HepG2 (cell line): ENCODE results near the gene PASK. TPM values are rescaled to one million over a fixed set of nuclear protein-coding genes. Genes with fewer than 3 reads are reported as not detected.

Experiments
- ATAC-seq: fragments of 200-7000 bp; cut with Tn5 transposase; 3 replicates; pipeline ENCODE4 v1.9.1; 2020; ENCODE audit warnings: mild to moderate bottlenecking, moderate library complexity
- BruUV-seq: library from RNA; stranded (reverse); fragments of 400-500 nt; replicated peaks from 2 replicates; lab custom pipeline; 2021; lab: Mats Ljungman, UMichigan
- CTCF ChIA-PET: fragments of 300-600 bp; formaldehyde crosslinking; extraction: SDS; loops from one replicate; lab custom pipeline; 2021; ENCODE audit warnings: low total read pairs, inconsistent platforms, low intra/inter-chr PET ratio; lab: Yijun Ruan, JAX
- POLR2A ChIA-PET: fragments of 350-600 bp; sonication (Branson Sonifier 250); formaldehyde crosslinking; loops from one replicate; lab custom pipeline; 2020; ENCODE audit warnings: antibody characterized with exemption, inconsistent platforms; lab: Yijun Ruan, JAX
- DNase-seq: peaks from one replicate; pipeline ENCODE4 v3.0.0-alpha.2; 2015; ENCODE audit warnings: low spot score
- FAIRE-seq: peaks from 3 replicates; lab custom pipeline; 2011; peaks lifted over from hg19 to GRCh38; lab: Jason Lieb, UNC
- H2AFZ ChIP-seq: one replicate; pipeline ENCODE4 v1.6.1; 2011; ENCODE audit warnings: low read length, inconsistent platforms
- H3K27ac ChIP-seq: fragments of 300-600 bp; 3 replicates; pipeline ENCODE4 v1.8.0; 2011; ENCODE audit warnings: mixed run types, mild to moderate bottlenecking, mixed read lengths, low read length, inconsistent platforms; ENCODE audit not compliant: insufficient read depth; ENCODE audit errors: extremely low read length
- H3K27me3 ChIP-seq, 2 experiments: fragments of 200-600 bp in 1 of 2; 2 replicates in 1 of 2; 3 replicates in 1 of 2; pipeline versions ENCODE4 v1.6.0 to v1.8.0; 2011; ENCODE audit warnings: low read length in 2 of 2, mild to moderate bottlenecking in 2 of 2, moderate library complexity in 2 of 2, inconsistent platforms in 1 of 2; ENCODE audit not compliant: insufficient read depth in 2 of 2, control insufficient read depth in 1 of 2
- H3K36me3 ChIP-seq, 2 experiments: fragments of 200-600 bp in 1 of 2; replicated peaks in 1 of 2; 2 replicates in 1 of 2; 3 replicates in 1 of 2; pipeline versions ENCODE4 v1.5.1 to v1.8.0; 2011; ENCODE audit warnings: low read length in 2 of 2, inconsistent platforms in 1 of 2; ENCODE audit not compliant: insufficient read depth in 2 of 2, control insufficient read depth in 1 of 2
- H3K4me1 ChIP-seq: 2 replicates; pipeline ENCODE4 v1.5.1; 2012; ENCODE audit warnings: low read length, inconsistent platforms; ENCODE audit not compliant: insufficient read depth
- H3K4me2 ChIP-seq: 2 replicates; pipeline ENCODE4 v1.6.0; 2011; ENCODE audit warnings: low read depth, low read length, inconsistent platforms
- H3K4me3 ChIP-seq, 3 experiments: fragments of 200-600 bp in 1 of 3; sonication (generic), shearing (Covaris generic) in 1 of 3; replicated peaks in 1 of 3; 2 replicates each; pipeline ENCODE4 v1.5.1; 2011 to 2016; ENCODE audit warnings: low read length in 3 of 3, inconsistent platforms in 2 of 3, low read depth in 2 of 3, mild to moderate bottlenecking in 2 of 3, control low read depth in 1 of 3, mixed read lengths in 1 of 3; ENCODE audit not compliant: insufficient read depth in 1 of 3
- H3K79me2 ChIP-seq: one replicate; pipeline ENCODE4 v1.6.1; 2011; ENCODE audit warnings: low read length, inconsistent platforms; ENCODE audit not compliant: insufficient read depth
- H3K9ac ChIP-seq: 2 replicates; pipeline ENCODE4 v1.6.0; 2011; ENCODE audit warnings: mild to moderate bottlenecking, low read depth, low read length, inconsistent platforms; ENCODE audit not compliant: insufficient read depth
- H3K9me3 ChIP-seq: 2 replicates; pipeline ENCODE4 v1.5.1; 2012; ENCODE audit warnings: mild to moderate bottlenecking, low read length
- H4K20me1 ChIP-seq: 2 replicates; pipeline ENCODE4 v1.6.0; 2011; ENCODE audit warnings: inconsistent platforms, mild to moderate bottlenecking, low read length, moderate library complexity; ENCODE audit not compliant: insufficient read depth
- DR1 ChIP-seq: sonication (generic); formaldehyde crosslinking; IDR thresholded peaks from 2 replicates; pipeline ENCODE4 v1.8.0; 2021; ENCODE audit warnings: mild to moderate bottlenecking, missing genetic modification reagents, inconsistent platforms
- GABPB1 ChIP-seq: IDR thresholded peaks from 2 replicates; pipeline ENCODE4 v1.6.1; 2016; ENCODE audit warnings: mild to moderate bottlenecking, missing genetic modification reagents, moderate library complexity, missing compliant biosample characterization
- HNRNPK ChIP-seq: fragments of 200-400 bp; formaldehyde crosslinking; IDR thresholded peaks from 2 replicates; pipeline ENCODE4 v1.6.1; 2018; ENCODE audit warnings: low read length, low read depth, moderate library complexity, mild to moderate bottlenecking; ENCODE audit not compliant: poor library complexity, severe bottlenecking
- HNRNPL ChIP-seq: fragments of 200-400 bp; formaldehyde crosslinking; IDR thresholded peaks from 2 replicates; pipeline ENCODE4 v1.6.1; 2017; ENCODE audit warnings: mild to moderate bottlenecking, low read depth, low read length
- ONECUT2 ChIP-seq: sonication (generic); formaldehyde crosslinking; IDR thresholded peaks from 2 replicates; pipeline ENCODE4 v1.4.0; 2020; ENCODE audit warnings: missing genetic modification reagents
- RFX5 ChIP-seq: IDR thresholded peaks from 2 replicates; pipeline ENCODE4 v1.6.1; 2011; ENCODE audit warnings: low read depth, low read length, improper control_type of control experiment
- SP1 ChIP-seq, 2 experiments: fragments of 450-650 bp in 1 of 2; sonication (generic) in 1 of 2; formaldehyde crosslinking in 1 of 2; IDR thresholded peaks; 2 replicates each; pipeline versions ENCODE4 v1.4.0 to v1.6.1; 2016 to 2020; ENCODE audit warnings: missing genetic modification reagents in 1 of 2
- TOE1 ChIP-seq: sonication (generic); formaldehyde crosslinking; IDR thresholded peaks from 2 replicates; pipeline ENCODE4 v1.4.0; 2020; ENCODE audit warnings: mild to moderate bottlenecking, missing genetic modification reagents
- ZEB1 ChIP-seq: IDR thresholded peaks from 2 replicates; pipeline ENCODE4 v1.6.1; 2012; ENCODE audit warnings: mild to moderate bottlenecking, low read depth, inconsistent platforms; ENCODE audit not compliant: insufficient replicate concordance
- ZFP91 ChIP-seq: sonication (generic); formaldehyde crosslinking; IDR thresholded peaks from 2 replicates; pipeline ENCODE4 v1.9.0; 2022; ENCODE audit warnings: missing genetic modification reagents, mild to moderate bottlenecking, borderline replicate concordance
- ZFX ChIP-seq: sonication (generic); formaldehyde crosslinking; IDR thresholded peaks from 2 replicates; pipeline ENCODE4 v1.4.0; 2020; ENCODE audit warnings: mild to moderate bottlenecking, low read depth, missing genetic modification reagents, moderate library complexity
- ZIK1 ChIP-seq: sonication (generic); formaldehyde crosslinking; IDR thresholded peaks from 2 replicates; pipeline ENCODE4 v1.5.0; 2020; ENCODE audit warnings: mild to moderate bottlenecking, low read depth, missing genetic modification reagents, borderline replicate concordance
- ZNF18 ChIP-seq: sonication (generic); formaldehyde crosslinking; IDR thresholded peaks from 2 replicates; pipeline ENCODE4 v1.8.0; 2022; ENCODE audit warnings: mild to moderate bottlenecking, missing genetic modification reagents; ENCODE audit not compliant: insufficient replicate concordance
- ZNF350 ChIP-seq: sonication (generic); formaldehyde crosslinking; IDR thresholded peaks from 2 replicates; pipeline ENCODE4 v1.4.0; 2020; ENCODE audit warnings: mild to moderate bottlenecking, low read depth, missing genetic modification reagents, borderline replicate concordance
- ZNF354B ChIP-seq: sonication (generic); formaldehyde crosslinking; IDR thresholded peaks from 2 replicates; pipeline ENCODE4 v1.8.0; 2022; ENCODE audit warnings: mild to moderate bottlenecking, missing genetic modification reagents
- ZNF615 ChIP-seq: sonication (generic); formaldehyde crosslinking; IDR thresholded peaks from 2 replicates; pipeline ENCODE4 v1.5.0; 2020; ENCODE audit warnings: mild to moderate bottlenecking, missing genetic modification reagents, borderline replicate concordance
- WGBS: methylation state at CpG from one replicate; pipeline ENCODE4 v1.1.6; 2017; ENCODE audit warnings: low lambda C conversion rate; 5-methylcytosine and 5-hydroxymethylcytosine counted together
- in situ Hi-C: cut with HindIII; loops from 2 replicates; pipeline ENCODE4 v1.10.0; 2017; ENCODE audit warnings: low pct_unique_long_range_greater_than_20kb; ENCODE audit not compliant: extremely low pct_ligation_motif_present
- intact Hi-C: fragments of 100-400 bp; cut with micrococcal nuclease; formaldehyde crosslinking; loops from one replicate; pipeline ENCODE4 v1.10.0; 2022; ENCODE audit not compliant: unreplicated experiment
- polyA plus RNA-seq, 8 experiments: library from polyadenylated mRNA; depleted of rRNA in 3 of 8; stranded (reverse) in 7 of 8; unstranded in 1 of 8; fragments of >200 nt; fragmentation: Illumina TruSeq in 4 of 8; extraction: Trizol in 4 of 8; gene quantifications; 2 replicates each; pipeline versions ENCODE4 v1.2.1 to v1.2.3, GENCODE V29; 2011 to 2016; ENCODE audit warnings: low read depth in 4 of 8, missing spikeins in 1 of 8, mixed read lengths in 1 of 8; ENCODE audit not compliant: insufficient read depth in 1 of 8
- total RNA-seq, 5 experiments: library from RNA; depleted of rRNA; stranded (reverse); fragments of >200 nt; fragmentation: Illumina TruSeq; extraction: Trizol; gene quantifications; 2 replicates each; pipeline ENCODE4 v1.2.3, GENCODE V29; 2016; ENCODE audit warnings: low read depth in 1 of 5

PASK gene
- total and polyA plus RNA-seq, 2 of the 13 experiments (the other 11 are each of a cell fraction or from before 2014, with no cell fraction given), result 6.9 to 17.0 TPM

GRCh38 chr2:241064008-241064801 is 85.1 kb downstream of the PASK start:
- Histone ChIP-seq H3K4me1 (0 out of 2 replicates have a peak, but pooled peaks cover 8% of the 10 kb centered on the region), H3K79me2 (no peaks in the 10 kb centered on the region), H3K9ac (no peak overlapping the region), H3K36me3 (no peaks in the 10 kb centered on the region), H4K20me1 (no peaks in the 10 kb centered on the region; the same call in 1 of the 2 replicates), H3K9me3 (no peaks in the 10 kb centered on the region), H2AFZ (no peak overlapping the region), H3K27ac (no peak overlapping the region), H3K4me3 (peak overlapping the region in 1 of 3 experiments; percentile 54; a peak in 2 of 6 replicates), H3K4me2 (peak overlapping the region; percentile 68), H3K27me3 (peaks cover 15 to 49% of the 10 kb centered on the region in 2 experiments)
- ATAC-seq, result peak; percentile 72
- WGBS, result 20% methylated on average over 18 of the region's 32 CpGs
- no peak for DNase-seq
- no TSS peak for BruUV-seq
- in situ Hi-C loops (no loop called here), intact Hi-C loops (no loop called here)
- CTCF ChIA-PET, result no interaction called here
- no peak for FAIRE-seq
- POLR2A ChIA-PET, result no interaction called here
- TF ChIP-seq ZFP91 (CRISPR knock-in tag) (0 out of 2 replicates have a peak, but pooled peaks have one; percentile 13), HNRNPK (peak; percentile 40), ZNF350 (CRISPR knock-in tag) (no peak), ZIK1 (no peak), ZNF615 (CRISPR knock-in tag) (no peak), ONECUT2 (no peak), ZEB1 (peak; percentile 40), SP1 (IDR thresholded peaks at IDR 0.05) (peak; percentile 99), SP1 (CRISPR knock-in tag; IDR thresholded peaks at IDR 0.05) (peak; percentile 91), DR1 (CRISPR knock-in tag) (no peak), ZNF354B (CRISPR knock-in tag) (no peak), HNRNPL (peak; percentile 75; the same call in 1 of the 2 replicates), ZNF18 (no peak), TOE1 (no peak), ZFX (CRISPR knock-in tag) (peak; percentile 40), RFX5 (no peak), GABPB1 (CRISPR knock-in tag) (0 out of 2 replicates have a peak, but pooled peaks have one; percentile 18)
